NCI-H2081 treated with DMSO at 0.1 percent for 48 hours (cell line): ENCODE results near the gene IGF2BP3.
"Not testable (repeated sequence)": the region's sequence is repeated elsewhere in the genome, so short reads cannot be mapped to it uniquely, and the experiment has no call there.

Source experiments
- DNase-seq: peaks from one replicate; lab custom pipeline; 2025; lab: John Stamatoyannopoulos, UW

IGF2BP3 gene

GRCh38 chr7:23422384-23422783 is 47.9 kb downstream of the IGF2BP3 start:
- DNase-seq = no peak

GRCh38 chr7:23419845-23420244 is 50.4 kb downstream of the IGF2BP3 start:
- DNase-seq = no peak

- no peak for DNase-seq
Observed at GRCh38 chr7:23419160-23419559, 51.1 kb downstream of the IGF2BP3 start.

- no peak for DNase-seq
Observed at GRCh38 chr7:23418046-23418445, 52.2 kb downstream of the IGF2BP3 start.

- DNase-seq = no peak
Observed at GRCh38 chr7:23415198-23415597, 55.1 kb downstream of the IGF2BP3 start.

GRCh38 chr7:23410446-23411183 is 59.7 kb downstream of the IGF2BP3 start:
- no peak for DNase-seq

DNA sequence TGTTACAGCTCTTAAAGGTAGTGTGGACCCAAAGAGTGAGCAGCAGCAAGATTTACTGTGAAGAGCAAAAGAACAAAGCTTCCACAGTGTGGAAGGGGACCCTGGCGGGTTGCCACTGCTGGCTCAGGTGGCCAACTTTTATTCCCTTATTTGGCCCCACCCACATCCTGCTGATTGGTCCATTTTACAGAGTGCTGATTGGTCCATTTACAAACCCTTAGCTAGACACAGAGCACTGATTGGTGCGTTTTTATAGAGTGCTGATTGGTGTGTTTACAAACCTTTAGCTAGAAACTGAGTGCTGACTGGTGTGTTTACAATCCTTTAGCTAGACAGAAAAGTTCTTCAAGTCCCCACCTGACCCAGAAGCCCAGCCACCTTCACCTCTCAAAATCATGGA is 63.7 kb downstream of the IGF2BP3 start:
- DNase-seq = not testable (repeated sequence)

- DNase-seq = no peak
Observed at GRCh38 chr7:23405240-23405618, 65.1 kb downstream of the IGF2BP3 start.

DNA sequence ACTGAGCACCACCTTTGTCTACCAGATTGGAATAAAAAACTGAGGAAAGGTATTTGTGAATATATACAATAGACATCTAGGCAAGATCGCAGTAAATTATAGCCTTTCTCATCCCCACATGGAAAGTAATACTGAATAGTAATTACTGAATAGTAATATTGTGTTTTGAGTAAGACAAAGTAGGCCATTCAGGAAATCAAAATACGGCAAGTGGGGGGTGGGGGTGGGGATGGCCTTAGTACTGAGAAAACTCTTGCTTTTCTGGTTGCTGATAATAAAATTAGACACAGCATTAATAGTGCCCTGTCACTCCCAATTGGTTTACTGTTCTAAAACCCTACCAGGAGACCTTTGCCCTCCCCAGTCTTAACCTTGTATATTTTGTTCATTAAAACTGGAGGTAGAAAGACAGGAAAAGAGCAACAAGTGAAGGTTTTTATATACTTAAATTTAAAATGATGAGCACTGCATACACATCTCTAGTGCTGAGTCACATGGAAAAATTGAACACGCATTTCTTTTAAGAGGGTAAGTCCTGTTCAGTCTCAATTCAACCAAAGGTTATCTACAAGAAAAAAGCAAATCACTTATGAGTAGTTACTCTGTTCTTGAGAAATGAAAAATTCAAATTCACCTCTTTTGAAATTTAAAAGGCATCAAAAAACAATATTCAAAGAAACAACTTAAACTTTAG is 65.6 kb downstream of the IGF2BP3 start:
- DNase-seq = no peak

GRCh38 chr7:23403970-23404369 is 66.3 kb downstream of the IGF2BP3 start:
- no peak for DNase-seq

DNA sequence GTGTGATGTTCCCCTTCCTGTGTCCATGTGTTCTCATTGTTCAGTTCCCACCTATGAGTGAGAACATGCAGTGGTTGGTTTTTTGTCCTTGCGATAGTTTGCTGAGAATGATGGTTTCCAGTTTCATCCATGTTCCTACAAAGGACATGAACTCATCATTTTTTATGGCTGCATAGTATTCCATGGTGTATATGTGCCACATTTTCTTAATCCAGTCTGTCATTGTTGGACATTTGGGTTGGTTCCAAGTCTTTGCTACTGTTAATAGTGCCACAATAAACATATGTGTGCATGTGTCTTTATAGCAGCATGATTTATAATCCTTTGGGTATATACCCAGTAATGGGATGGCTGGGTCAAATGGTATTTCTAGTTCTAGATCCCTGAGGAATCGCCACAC is 72.2 kb downstream of the IGF2BP3 start:
- not testable (repeated sequence) for DNase-seq

GRCh38 chr7:23397241-23397640 is 73.0 kb downstream of the IGF2BP3 start:
- DNase-seq = no peak

GRCh38 chr7:23396222-23397015 is 73.9 kb downstream of the IGF2BP3 start:
- DNase-seq = no peak

- peak; percentile 61 for DNase-seq
Observed at GRCh38 chr7:23394488-23395171, 75.7 kb downstream of the IGF2BP3 start.

- no peak for DNase-seq
Observed at GRCh38 chr7:23393636-23394035, 76.7 kb downstream of the IGF2BP3 start.

- DNase-seq = no peak
Observed at GRCh38 chr7:23389701-23390100, 80.6 kb downstream of the IGF2BP3 start.

DNA sequence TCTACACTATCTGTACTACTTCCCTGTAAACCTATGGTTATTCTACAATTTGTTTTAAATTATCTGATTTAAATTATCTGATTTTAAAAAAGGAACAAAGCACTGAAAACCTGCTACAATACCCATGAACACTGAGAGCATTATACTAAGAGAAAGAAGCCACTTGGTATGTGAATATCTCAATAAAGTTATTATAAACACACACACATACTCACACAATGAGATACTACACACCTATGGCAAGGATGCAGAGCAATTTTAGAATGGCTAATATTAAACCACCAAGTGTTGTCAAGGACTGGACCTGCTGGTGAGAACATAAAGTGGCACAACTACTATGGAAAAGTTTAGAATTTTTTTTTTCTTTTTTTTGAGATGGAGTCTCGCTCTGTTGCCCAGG is 82.7 kb downstream of the IGF2BP3 start:
- no peak for DNase-seq

DNA sequence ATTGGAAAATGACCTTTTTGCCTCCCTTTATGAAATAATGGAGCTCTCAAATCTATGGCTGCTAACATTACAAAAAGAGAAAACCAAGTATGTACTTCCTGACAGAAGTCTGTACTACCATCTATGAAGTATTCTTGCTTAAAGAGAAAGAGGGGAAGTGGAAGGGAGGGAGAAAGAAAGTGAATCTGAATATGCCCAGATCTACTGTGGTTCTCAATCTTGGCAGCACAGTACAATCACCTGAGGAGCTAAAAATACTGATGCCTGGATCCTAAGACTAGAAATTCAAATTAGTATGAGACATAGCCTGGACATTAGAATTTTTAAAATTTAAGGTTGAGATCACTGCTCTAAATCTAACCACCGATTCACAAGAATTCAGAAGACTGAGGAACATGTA is 85.2 kb downstream of the IGF2BP3 start:
- no peak for DNase-seq

DNA sequence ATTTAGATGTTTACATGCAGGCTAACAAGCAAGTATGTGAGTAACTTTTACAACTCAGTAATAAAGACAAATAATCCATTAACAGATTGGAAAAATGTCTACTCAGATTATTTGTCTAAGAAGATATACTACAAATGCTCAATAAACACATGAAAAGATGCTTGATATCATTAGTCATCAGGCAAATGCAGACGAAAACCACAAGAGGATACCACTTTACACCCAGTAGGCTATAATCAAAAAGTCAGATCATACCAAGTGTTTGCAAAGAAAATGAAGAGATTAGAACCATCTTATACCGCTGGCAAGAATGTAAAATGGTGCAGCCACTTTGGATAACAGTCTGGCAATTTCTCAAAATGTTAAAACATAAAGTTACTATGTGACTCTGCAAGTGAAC is 87.1 kb downstream of the IGF2BP3 start:
- no peak for DNase-seq

GRCh38 chr7:23380961-23381360 is 89.3 kb downstream of the IGF2BP3 start:
- no peak for DNase-seq

- no peak for DNase-seq
Observed at GRCh38 chr7:23380556-23380955, 89.7 kb downstream of the IGF2BP3 start.

DNA sequence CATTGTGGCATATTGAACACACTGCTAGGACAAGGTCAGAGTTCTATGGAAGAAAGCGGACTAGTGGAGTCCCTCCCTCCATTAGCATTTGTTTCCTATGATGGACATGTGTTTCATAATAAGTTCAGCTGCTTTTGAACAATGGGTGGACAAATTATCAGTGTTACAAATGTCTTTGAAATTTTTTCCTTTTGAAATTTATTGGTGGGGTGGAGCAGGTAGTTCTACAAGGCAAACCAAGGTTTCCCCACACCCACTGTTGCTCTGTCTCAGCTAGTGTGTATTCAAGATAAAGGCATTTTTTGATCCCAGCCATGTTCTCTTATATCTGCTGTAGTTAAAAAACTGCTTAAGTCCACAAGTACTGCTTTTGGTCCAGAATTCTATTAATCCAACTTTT is 91.3 kb downstream of the IGF2BP3 start:
- no peak for DNase-seq
